H1 (cell line): ENCODE data around the gene GRIA1. TPM values are rescaled to one million over a fixed set of nuclear protein-coding genes. Genes with fewer than 3 reads are reported as not detected.

Experiments used
- CTCF ChIA-PET: fragments of 300-600 bp; sonication (Branson Sonifier 250); formaldehyde crosslinking; loops from one replicate; lab custom pipeline; 2021; ENCODE audit not compliant: partially characterized antibody; lab: Charles Lee
- POLR2A ChIA-PET: fragments of 300-600 bp; sonication (Branson Sonifier 250); formaldehyde crosslinking; loops from one replicate; lab custom pipeline; 2021; ENCODE audit warnings: inconsistent platforms; ENCODE audit not compliant: partially characterized antibody; lab: Charles Lee
- DNase-seq, 2 experiments: peaks; one replicate each; pipeline versions ENCODE4 v3.0.0 to v3.0.0-alpha.2; 2010 to 2022; ENCODE audit warnings: low spot score in 2 of 2, low read depth in 1 of 2, mixed read lengths in 1 of 2
- FAIRE-seq: peaks from 2 replicates; lab custom pipeline; 2011; peaks lifted over from hg19 to GRCh38; lab: Jason Lieb, UNC
- H2AFZ ChIP-seq: 2 replicates; pipeline ENCODE4 v1.8.1; 2012; ENCODE audit warnings: low read length, inconsistent platforms
- H2AK5ac ChIP-seq: 2 replicates; pipeline ENCODE4 v1.6.1; 2013; ENCODE audit warnings: low read depth, low read length
- H2BK120ac ChIP-seq: replicated peaks from 2 replicates; pipeline ENCODE3; 2013; ENCODE audit warnings: low read depth, low read length, inconsistent platforms
- H2BK12ac ChIP-seq: 2 replicates; pipeline ENCODE4 v1.6.1; 2013; ENCODE audit warnings: low read depth, low read length
- H2BK15ac ChIP-seq: 2 replicates; pipeline ENCODE4 v1.6.1; 2013; ENCODE audit warnings: low read length
- H2BK20ac ChIP-seq: 2 replicates; pipeline ENCODE4 v1.6.1; 2013; ENCODE audit warnings: low read length
- H2BK5ac ChIP-seq: 2 replicates; pipeline ENCODE4 v1.6.1; 2013; ENCODE audit warnings: low read depth, low read length
- H3K14ac ChIP-seq: 2 replicates; pipeline ENCODE4 v1.6.1; 2013; ENCODE audit warnings: inconsistent platforms; ENCODE audit not compliant: insufficient read length
- H3K18ac ChIP-seq: 2 replicates; pipeline ENCODE4 v1.6.1; 2013; ENCODE audit warnings: low read length; ENCODE audit errors: extremely low read depth
- H3K23ac ChIP-seq: 2 replicates; pipeline ENCODE4 v1.6.1; 2013; ENCODE audit warnings: inconsistent platforms; ENCODE audit not compliant: insufficient read length
- H3K23me2 ChIP-seq: 2 replicates; pipeline ENCODE4 v1.6.1; 2013; ENCODE audit warnings: low read depth, low read length
- H3K27ac ChIP-seq: 2 replicates; pipeline ENCODE4 v1.6.1; 2011; ENCODE audit warnings: low read depth, low read length, inconsistent platforms
- H3K27me3 ChIP-seq, 4 experiments: replicated peaks in 1 of 4; 1 replicate in 1 of 4; 2 replicates in 3 of 4; pipeline versions ENCODE4 v1.6.1 to v1.8.1; 2011 to 2013; ENCODE audit warnings: low read length in 3 of 4, mild to moderate bottlenecking in 3 of 4, inconsistent platforms in 2 of 4, mixed read lengths in 2 of 4, moderate library complexity in 1 of 4; ENCODE audit not compliant: control insufficient read depth in 3 of 4, insufficient read depth in 3 of 4; ENCODE audit errors: extremely low read depth in 1 of 4
- H3K36me3 ChIP-seq, 4 experiments: 2 replicates each; pipeline versions ENCODE4 v1.6.1 to v1.8.1; 2011 to 2013; ENCODE audit warnings: mild to moderate bottlenecking in 4 of 4, low read length in 3 of 4, moderate library complexity in 2 of 4, control low read depth in 1 of 4, inconsistent platforms in 1 of 4; ENCODE audit not compliant: insufficient read depth in 4 of 4, control insufficient read depth in 2 of 4
- H3K4ac ChIP-seq: replicated peaks from 2 replicates; pipeline ENCODE3; 2013; ENCODE audit warnings: low read length, low read depth, mixed read lengths, inconsistent platforms; ENCODE audit not compliant: insufficient read length
- H3K4me1 ChIP-seq, 4 experiments: replicated peaks in 1 of 4; 1 replicate in 1 of 4; 2 replicates in 3 of 4; pipeline versions ENCODE4 v1.6.1 to v1.8.1; 2011 to 2013; ENCODE audit warnings: low read length in 3 of 4, inconsistent platforms in 2 of 4, mixed read lengths in 1 of 4; ENCODE audit not compliant: insufficient read depth in 4 of 4, control insufficient read depth in 3 of 4
- H3K4me2 ChIP-seq, 2 experiments: 2 replicates each; pipeline versions ENCODE4 v1.6.1 to v1.8.1; 2011 to 2013; ENCODE audit warnings: low read depth in 2 of 2, low read length in 2 of 2, control low read depth in 1 of 2, inconsistent platforms in 1 of 2, mild to moderate bottlenecking in 1 of 2; ENCODE audit not compliant: insufficient read depth in 1 of 2
- H3K4me3 ChIP-seq, 4 experiments: fragments of 200-600, 300-600 bp in 1 of 4; sonication (generic), shearing (Covaris generic), sonication (Bioruptor Twin) in 1 of 4; 2 replicates each; pipeline versions ENCODE4 v1.5.1 to v1.8.1; 2011 to 2016; ENCODE audit warnings: low read length in 4 of 4, low read depth in 3 of 4, control low read depth in 2 of 4, inconsistent platforms in 2 of 4, mild to moderate bottlenecking in 2 of 4, mixed read lengths in 1 of 4, moderate library complexity in 1 of 4; ENCODE audit not compliant: insufficient read depth in 2 of 4; ENCODE audit errors: extremely low read depth in 1 of 4
- H3K56ac ChIP-seq: replicated peaks from 2 replicates; pipeline ENCODE3; 2013; ENCODE audit warnings: low read depth, mild to moderate bottlenecking, mixed read lengths, low read length, inconsistent platforms; ENCODE audit not compliant: insufficient read length
- H3K79me1 ChIP-seq: 2 replicates; pipeline ENCODE4 v1.6.1; 2013; ENCODE audit warnings: low read depth, low read length, control low read depth
- H3K79me2 ChIP-seq, 2 experiments: 2 replicates each; pipeline versions ENCODE4 v1.6.1 to v1.8.1; 2012 to 2013; ENCODE audit warnings: low read length in 2 of 2, mild to moderate bottlenecking in 2 of 2, inconsistent platforms in 1 of 2; ENCODE audit not compliant: insufficient read depth in 2 of 2, control insufficient read depth in 1 of 2
- H3K9ac ChIP-seq, 4 experiments: replicated peaks in 1 of 4; 1 replicate in 1 of 4; 2 replicates in 3 of 4; pipeline versions ENCODE4 v1.6.1 to v1.8.1; 2011 to 2013; ENCODE audit warnings: low read depth in 3 of 4, low read length in 3 of 4, control low read depth in 2 of 4, mild to moderate bottlenecking in 2 of 4, moderate library complexity in 2 of 4, inconsistent platforms in 1 of 4; ENCODE audit errors: extremely low read depth in 1 of 4
- H3K9me3 ChIP-seq, 2 experiments: 2 replicates each; pipeline versions ENCODE4 v1.6.1 to v1.8.1; 2012 to 2013; ENCODE audit warnings: mild to moderate bottlenecking in 2 of 2, moderate library complexity in 2 of 2, control low read depth in 1 of 2, inconsistent platforms in 1 of 2, low read depth in 1 of 2, low read length in 1 of 2, mixed read lengths in 1 of 2; ENCODE audit not compliant: insufficient read depth in 2 of 2
- H4K20me1 ChIP-seq, 2 experiments: replicated peaks in 1 of 2; 2 replicates each; pipeline versions ENCODE3 to v1.8.1; 2011 to 2013; ENCODE audit warnings: inconsistent platforms in 2 of 2, low read length in 2 of 2, mild to moderate bottlenecking in 1 of 2; ENCODE audit not compliant: insufficient read depth in 2 of 2, control insufficient read depth in 1 of 2
- H4K5ac ChIP-seq: 2 replicates; pipeline ENCODE4 v1.6.1; 2013; ENCODE audit warnings: low read length, low read depth, mixed read lengths, inconsistent platforms; ENCODE audit not compliant: insufficient read length
- H4K8ac ChIP-seq: 2 replicates; pipeline ENCODE4 v1.8.0; 2013; ENCODE audit warnings: mild to moderate bottlenecking, moderate library complexity, low read length, inconsistent platforms; ENCODE audit not compliant: insufficient read depth; ENCODE audit errors: extremely low read depth
- H4K91ac ChIP-seq: replicated peaks from 2 replicates; pipeline ENCODE3; 2013; ENCODE audit warnings: low read length, mixed read lengths, inconsistent platforms; ENCODE audit not compliant: insufficient read length
- NRF1 ChIP-seq: IDR thresholded peaks from 2 replicates; pipeline ENCODE4 v1.6.1; 2011; ENCODE audit warnings: mild to moderate bottlenecking, low read depth, low read length, improper control_type of control experiment
- WGBS, 2 experiments: shearing (Covaris generic) in 1 of 2; methylation state at CpG; one replicate each; pipeline versions ENCODE4 v1.1.6 to v1.1.7; 2013 to 2015; ENCODE audit warnings: low lambda C conversion rate in 2 of 2, mixed read lengths in 2 of 2, inconsistent platforms in 1 of 2, low coverage in 1 of 2, missing lambda C conversion rate in 1 of 2; ENCODE audit not compliant: insufficient replicate concordance in 2 of 2, insufficient coverage in 1 of 2, insufficient read length in 1 of 2; ENCODE audit errors: extremely low coverage in 1 of 2, missing lambda C conversion rate in 1 of 2; 5-methylcytosine and 5-hydroxymethylcytosine counted together
- polyA plus RNA-seq, 7 experiments: library from polyadenylated mRNA; depleted of rRNA in 3 of 7; stranded (reverse) in 5 of 7; unstranded in 2 of 7; fragments of >200 nt in 5 of 7; fragments of 200-250 nt in 2 of 7; gene quantifications; 1 replicate in 5 of 7; 2 replicates in 1 of 7; 4 replicates in 1 of 7; pipeline versions ENCODE4 v1.2.1 to v1.2.3, GENCODE V29; 2011 to 2013; ENCODE audit warnings: missing spikeins in 2 of 7, mixed read lengths in 2 of 7
- total RNA-seq: library from RNA; stranded (reverse); fragmentation: NEBNext Ultra II Directional; extraction: Animal tissue kit (Norgen Biotek cat#: 25700); gene quantifications from 2 replicates; pipeline ENCODE4 v1.2.1, GENCODE V29; 2021

The GRIA1 gene
- total and polyA plus RNA-seq, 2 of the 8 experiments (the other 6 are each of a cell fraction or from before 2014, with no cell fraction given) = 0.97 to 2.5 TPM

- CTCF ChIA-PET = interaction anchor here (0.5 to 5.3 kb wide), 6 partner anchors 8 to 907 kb away, joined by 3 to 32 read pairs (median 6); no protein-coding TSS in a partner anchor
- Histone ChIP-seq H3K4me1 (no peaks in the 10 kb centered on the region), H3K18ac (no peak overlapping the region), H2AFZ (no peak overlapping the region), H3K9me3 (no peaks in the 10 kb centered on the region), H4K5ac (no peak overlapping the region), H3K27ac (no peak overlapping the region), H3K79me1 (no peaks in the 10 kb centered on the region), H2AK5ac (no peak overlapping the region), H2BK120ac (no peak overlapping the region), H3K79me2 (no peaks in the 10 kb centered on the region), H2BK5ac (no peak overlapping the region), H3K4ac (no peak overlapping the region), H3K9ac (no peak overlapping the region), H2BK20ac (no peak overlapping the region), H3K23ac (no peak overlapping the region), H4K8ac (no peak overlapping the region), H3K23me2 (no peaks in the 10 kb centered on the region; the same call in 1 of the 2 replicates), H4K91ac (no peak overlapping the region), H2BK12ac (no peak overlapping the region), H3K14ac (no peak overlapping the region), H3K4me3 (no peak overlapping the region), H3K56ac (no peak overlapping the region), H3K4me2 (no peak overlapping the region), H3K27me3 (no peaks in the 10 kb centered on the region), H3K36me3 (no peaks in the 10 kb centered on the region), H4K20me1 (no peaks in the 10 kb centered on the region), H2BK15ac (no peak overlapping the region)
- DNase-seq = no peak
- WGBS, 2 experiments = 89% methylated on average over 2 of the region's 2 CpGs; no CpG with 5 or more reads in 1 of the 2 experiments
- no peak for FAIRE-seq
- POLR2A ChIA-PET = no interaction called here
- TF ChIP-seq NRF1 = no peak
Observed at GRCh38 chr5:153818626-153819025, 328.2 kb downstream of the GRIA1 start.
